ENCODE data around the gene PCGF1.

PCGF1 gene

GRCh38 chr2:74507145-74507925, at the start of gene PCGF1:
Gene PCGF1, minus strand, starts transcription at chr2:74507695. Its CDS starts 27 bp downstream, at chr2:74507668.
- peak within 1 kb of the TSS; percentile 97 for H3K4me3 ChIP-seq (ENCODE audit: low read length)
- DNase-seq (ENCODE audit: low read depth) = peak; percentile 99
- TF ChIP-seq CTCF (IDR thresholded peaks at IDR 0.05; ENCODE audit: insufficient read depth, low read depth, low read length, missing control alignments) = no peak

- H3K4me3 ChIP-seq (ENCODE audit: low read length) = no peak overlapping the region
- TF ChIP-seq CTCF (IDR thresholded peaks at IDR 0.05; ENCODE audit: insufficient read depth, low read depth, low read length, missing control alignments) = no peak
- no peak for DNase-seq (ENCODE audit: low read depth)
These were observed 49.4 kb upstream of the PCGF1 start for GRCh38 chr2:74556831-74557370.

- TF ChIP-seq CTCF (IDR thresholded peaks at IDR 0.05; ENCODE audit: insufficient read depth, low read depth, low read length, missing control alignments) = no peak
- DNase-seq (ENCODE audit: low read depth) = no peak
- H3K4me3 ChIP-seq (ENCODE audit: low read length) = no peak overlapping the region
These were observed 48.7 kb upstream of the PCGF1 start for GRCh38 chr2:74556159-74556558.

GRCh38 chr2:74555610-74556103, 48.2 kb upstream of the PCGF1 start:
- DNase-seq (ENCODE audit: low read depth) = no peak
- no peak for TF ChIP-seq CTCF (IDR thresholded peaks at IDR 0.05; ENCODE audit: insufficient read depth, low read depth, low read length, missing control alignments)
- H3K4me3 ChIP-seq (ENCODE audit: low read length) = no peak overlapping the region

- no peak for TF ChIP-seq CTCF (IDR thresholded peaks at IDR 0.05; ENCODE audit: insufficient read depth, low read depth, low read length, missing control alignments)
- peak; percentile 24 for DNase-seq (ENCODE audit: low read depth)
- H3K4me3 ChIP-seq (ENCODE audit: low read length) = peak overlapping the region; percentile 49
These were observed 47.5 kb upstream of the PCGF1 start for GRCh38 chr2:74554820-74555531.

- no peak for TF ChIP-seq CTCF (IDR thresholded peaks at IDR 0.05; ENCODE audit: insufficient read depth, low read depth, low read length, missing control alignments)
- peak; percentile 16 for DNase-seq (ENCODE audit: low read depth)
- H3K4me3 ChIP-seq (ENCODE audit: low read length) = peak within 1 kb of the TSS; percentile 49
These were observed 46.7 kb upstream of the PCGF1 start, which contains the start of the genes DOK1 and LOXL3 for GRCh38 chr2:74553892-74554819. Gene DOK1, plus strand, starts transcription at chr2:74554720. Its CDS starts 35 bp downstream, at chr2:74554755. Gene LOXL3, minus strand, starts transcription at chr2:74553942. Its CDS starts 1,308 bp downstream, at chr2:74552634.
